ENCODE results near the gene B3GAT1.

- no peak for TF ChIP-seq EP300 (IDR thresholded peaks at IDR 0.05)
- TF ChIP-seq CTCF (IDR thresholded peaks at IDR 0.05): no peak
Measured at GRCh38 chr11:134369656-134370525, 42.2 kb downstream of the B3GAT1 start.
